Activated effector memory CD4-positive, alpha-beta T cell treated with Interleukin-2 at 50 U/mL for 16 hours (primary cell): ENCODE data around the gene ZNF679.
"Not testable (repeated sequence)": the region's sequence is repeated elsewhere in the genome, so short reads cannot be mapped to it uniquely, and the experiment has no call there.

Experiments
- DNase-seq: peaks from one replicate; pipeline ENCODE4 v3.0.0-alpha.2; 2020

The ZNF679 gene

GRCh38 chr7:64312826-64313225 is 84.6 kb downstream of the ZNF679 start:
- DNase-seq, result no peak

GRCh38 chr7:64313740-64314491 is 85.6 kb downstream of the ZNF679 start, which contains the start of gene ZNF736:
Gene ZNF736, plus strand, starts transcription at chr7:64313961. Its CDS starts 190 bp downstream, at chr7:64314151.
- peak; percentile 80 for DNase-seq

- DNase-seq, result no peak
Observed at GRCh38 chr7:64314566-64314965, 86.3 kb downstream of the ZNF679 start.

GRCh38 chr7:64316031-64316742 is 87.9 kb downstream of the ZNF679 start:
- not testable (repeated sequence) for DNase-seq
